ENCODE measurements around the gene ZNF423.

GRCh38 chr16:49593424-49594040, 262.4 kb downstream of the ZNF423 start:
- TF ChIP-seq EZH2 (IDR thresholded peaks at IDR 0.05; ENCODE audit: insufficient read depth, poor library complexity, severe bottlenecking) (no peak), EZH2phosphoT487 (IDR thresholded peaks at IDR 0.05; ENCODE audit: insufficient read depth, low read depth) (no peak)

Data from GM23248 (cell line).